Smooth muscle cell (in vitro differentiated cells): ENCODE data around the gene ANXA9. TPM values are rescaled to one million over a fixed set of nuclear protein-coding genes. Genes with fewer than 3 reads are reported as not detected.

ENCODE experiments used
- DNase-seq: peaks from one replicate; lab custom pipeline; 2025; ENCODE audit not compliant: unreplicated experiment; lab: John Stamatoyannopoulos, UW
- H2AFZ ChIP-seq: fragments of 200-600 bp; sonication (generic); 2 replicates; pipeline ENCODE4 v1.6.0; 2016; ENCODE audit warnings: antibody characterized with exemption, low read depth, mild to moderate bottlenecking
- H3F3A ChIP-seq: fragments of 200-600 bp; sonication (generic); 2 replicates; pipeline ENCODE4 v1.6.0; 2017; ENCODE audit warnings: antibody characterized with exemption, low read depth
- H3K27ac ChIP-seq: fragments of 200-600 bp; sonication (generic); 2 replicates; pipeline ENCODE4 v1.5.1; 2016; ENCODE audit warnings: low read depth, mild to moderate bottlenecking
- H3K27me3 ChIP-seq: fragments of 200-600 bp; sonication (generic); 2 replicates; pipeline ENCODE4 v1.6.1; 2016; ENCODE audit warnings: low read depth, mild to moderate bottlenecking
- H3K36me3 ChIP-seq: fragments of 200-600 bp; sonication (generic); 2 replicates; pipeline ENCODE4 v1.5.1; 2016; ENCODE audit warnings: low read depth
- H3K4me1 ChIP-seq: fragments of 200-600 bp; sonication (generic); 2 replicates; pipeline ENCODE4 v1.5.1; 2016; ENCODE audit warnings: low read depth
- H3K4me2 ChIP-seq: fragments of 200-600 bp; sonication (generic); 2 replicates; pipeline ENCODE4 v1.6.0; 2016; ENCODE audit warnings: mild to moderate bottlenecking
- H3K4me3 ChIP-seq: fragments of 200-600 bp; sonication (generic); 2 replicates; pipeline ENCODE4 v1.5.1; 2016; ENCODE audit warnings: mild to moderate bottlenecking
- H3K79me2 ChIP-seq: fragments of 200-600 bp; sonication (generic); 2 replicates; pipeline ENCODE4 v1.6.0; 2016; ENCODE audit warnings: low read depth, mild to moderate bottlenecking
- H3K9ac ChIP-seq: fragments of 200-600 bp; sonication (generic); 2 replicates; pipeline ENCODE4 v1.6.0; 2016; ENCODE audit warnings: low read depth
- H3K9me3 ChIP-seq: fragments of 200-600 bp; sonication (generic); replicated peaks from 2 replicates; pipeline ENCODE4 v1.5.1; 2016; ENCODE audit warnings: low read depth
- H4K20me1 ChIP-seq: fragments of 200-600 bp; sonication (generic); 2 replicates; pipeline ENCODE4 v1.6.0; 2016; ENCODE audit warnings: low read depth
- CTCF ChIP-seq: fragments of 200-600 bp; sonication (generic); IDR thresholded peaks from 2 replicates; pipeline ENCODE4 v1.5.1; 2017; ENCODE audit warnings: borderline replicate concordance, mild to moderate bottlenecking, antibody characterized with exemption; ENCODE audit not compliant: insufficient read depth, poor library complexity, severe bottlenecking
- WGBS: methylation state at CpG from one replicate; pipeline ENCODE4 v1.1.7; 2016; ENCODE audit warnings: low lambda C conversion rate; 5-methylcytosine and 5-hydroxymethylcytosine counted together
- polyA plus RNA-seq: library from polyadenylated mRNA; unstranded; fragments of >200 nt; fragmentation: Nextera tagmentation; extraction: Ambion mirVana; gene quantifications from 2 replicates; pipeline ENCODE4 v1.2.1, GENCODE V29; 2016
- total RNA-seq: library from RNA; depleted of rRNA; stranded (reverse); fragments of >200 nt; gene quantifications from 2 replicates; pipeline ENCODE4 v1.2.3, GENCODE V29; 2014

The ANXA9 gene
- 0.67 and 2.6 TPM in 2 replicates for total RNA-seq
- polyA plus RNA-seq = 0.19 and 0.31 TPM in 2 replicates

- H3K9me3 ChIP-seq = no peaks in the 10 kb centered on the region
- TF ChIP-seq CTCF = no peak
- no peak within 1 kb of the TSS for H3K4me3 ChIP-seq
- no peaks in the 10 kb centered on the region for H4K20me1 ChIP-seq
- H3F3A ChIP-seq = peaks cover 7% of the 10 kb centered on the region
- H3K27ac ChIP-seq = no peak within 1 kb of the TSS
- H3K36me3 ChIP-seq = no peaks in the 10 kb centered on the region
- no peak within 1 kb of the TSS for H3K9ac ChIP-seq
- H2AFZ ChIP-seq = no peak within 1 kb of the TSS
- H3K79me2 ChIP-seq = no peaks in the 10 kb centered on the region
- WGBS = 66% methylated on average over 12 of the region's 12 CpGs
- DNase-seq = no peak
- H3K4me1 ChIP-seq = peaks cover 22% of the 10 kb centered on the region
- H3K4me2 ChIP-seq = no peak within 1 kb of the TSS
- no peaks in the 10 kb centered on the region for H3K27me3 ChIP-seq
Observed at GRCh38 chr1:150981805-150982712, at the start of gene ANXA9. ANXA9 (plus strand) TSS chr1:150982292; CDS start chr1:150983106, 814 bp downstream.

- Histone ChIP-seq H3K27ac (no peak overlapping the region), H3K4me1 (no peaks in the 10 kb centered on the region), H3F3A (no peaks in the 10 kb centered on the region), H3K4me3 (no peak overlapping the region), H3K4me2 (no peak overlapping the region), H3K9me3 (no peaks in the 10 kb centered on the region), H3K9ac (no peak overlapping the region), H2AFZ (no peak overlapping the region), H3K27me3 (no peaks in the 10 kb centered on the region), H4K20me1 (no peaks in the 10 kb centered on the region), H3K36me3 (peaks cover 25% of the 10 kb centered on the region), H3K79me2 (no peaks in the 10 kb centered on the region)
- TF ChIP-seq CTCF = no peak
- DNase-seq = no peak
- 91% methylated on average over 5 of the region's 5 CpGs for WGBS
Observed at GRCh38 chr1:150944856-150945255, 37.2 kb upstream of the ANXA9 start.

- Histone ChIP-seq H3K36me3 (peaks cover 28% of the 10 kb centered on the region), H4K20me1 (no peaks in the 10 kb centered on the region), H3K9ac (no peak overlapping the region), H3K4me3 (no peak overlapping the region), H3K27ac (no peak overlapping the region), H3K9me3 (no peaks in the 10 kb centered on the region), H3F3A (no peaks in the 10 kb centered on the region), H3K4me2 (no peak overlapping the region), H3K4me1 (no peaks in the 10 kb centered on the region), H2AFZ (no peak overlapping the region), H3K27me3 (no peaks in the 10 kb centered on the region), H3K79me2 (no peaks in the 10 kb centered on the region)
- DNase-seq = no peak
- TF ChIP-seq CTCF = no peak
- over 99% methylated on average over 3 of the region's 3 CpGs for WGBS
Observed at GRCh38 chr1:150954708-150955107, 27.4 kb upstream of the ANXA9 start.
